ENCODE results near the gene RNF10.

DNA sequence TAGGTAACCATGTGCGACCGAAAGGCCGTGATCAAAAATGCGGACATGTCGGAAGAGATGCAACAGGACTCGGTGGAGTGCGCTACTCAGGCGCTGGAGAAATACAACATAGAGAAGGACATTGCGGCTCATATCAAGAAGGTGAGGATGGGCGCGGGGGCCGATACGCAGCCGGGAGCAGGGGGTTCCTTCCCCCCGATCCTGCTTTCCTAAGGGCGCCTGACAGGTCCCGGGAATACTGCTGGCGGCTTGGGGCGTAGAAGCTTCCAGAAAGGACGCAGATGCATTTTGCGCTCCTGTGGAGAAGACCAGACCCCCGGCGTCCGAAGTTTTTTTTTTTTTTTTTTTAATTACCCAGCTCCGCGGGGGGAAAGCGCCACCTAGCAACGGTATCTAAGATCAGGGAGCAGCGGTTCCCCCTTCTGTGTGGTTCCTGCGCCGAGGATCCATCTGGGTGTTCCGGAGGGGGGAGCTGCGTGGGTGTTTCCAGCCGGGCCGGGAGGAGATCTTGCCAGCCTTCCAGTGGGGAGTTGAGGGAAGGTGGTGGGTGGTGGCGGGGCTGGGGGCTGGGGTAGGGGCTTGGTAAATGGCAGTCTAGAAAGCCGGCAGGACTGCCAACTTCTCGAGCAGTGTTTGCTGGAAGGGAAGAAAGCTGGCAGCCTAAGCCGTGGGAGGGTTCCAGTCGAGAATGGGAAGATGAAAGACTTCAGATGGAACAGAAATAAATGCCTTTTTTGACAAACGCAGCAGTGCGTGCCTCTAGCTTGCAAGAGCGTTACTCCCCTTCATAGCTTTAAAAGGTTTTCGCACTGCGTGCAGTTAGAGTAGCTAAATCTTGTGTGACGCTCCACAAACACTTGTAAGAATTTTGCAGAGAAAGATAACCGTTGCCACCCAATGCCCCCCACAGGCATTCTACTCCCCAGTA lies 37.5 kb upstream of the RNF10 start:
- TF ChIP-seq, protein P1, sequence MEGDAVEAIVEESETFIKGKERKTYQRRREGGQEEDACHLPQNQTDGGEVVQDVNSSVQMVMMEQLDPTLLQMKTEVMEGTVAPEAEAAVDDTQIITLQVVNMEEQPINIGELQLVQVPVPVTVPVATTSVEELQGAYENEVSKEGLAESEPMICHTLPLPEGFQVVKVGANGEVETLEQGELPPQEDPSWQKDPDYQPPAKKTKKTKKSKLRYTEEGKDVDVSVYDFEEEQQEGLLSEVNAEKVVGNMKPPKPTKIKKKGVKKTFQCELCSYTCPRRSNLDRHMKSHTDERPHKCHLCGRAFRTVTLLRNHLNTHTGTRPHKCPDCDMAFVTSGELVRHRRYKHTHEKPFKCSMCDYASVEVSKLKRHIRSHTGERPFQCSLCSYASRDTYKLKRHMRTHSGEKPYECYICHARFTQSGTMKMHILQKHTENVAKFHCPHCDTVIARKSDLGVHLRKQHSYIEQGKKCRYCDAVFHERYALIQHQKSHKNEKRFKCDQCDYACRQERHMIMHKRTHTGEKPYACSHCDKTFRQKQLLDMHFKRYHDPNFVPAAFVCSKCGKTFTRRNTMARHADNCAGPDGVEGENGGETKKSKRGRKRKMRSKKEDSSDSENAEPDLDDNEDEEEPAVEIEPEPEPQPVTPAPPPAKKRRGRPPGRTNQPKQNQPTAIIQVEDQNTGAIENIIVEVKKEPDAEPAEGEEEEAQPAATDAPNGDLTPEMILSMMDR (IDR thresholded peaks at IDR 0.05; ENCODE audit: insufficient read depth, low read length, poor library complexity, severe bottlenecking): peak; percentile 31
- TF ChIP-seq EZH2phosphoT487 (conservative IDR thresholded peaks at IDR 0.05; ENCODE audit: low read length): no peak
